ENCODE data around the gene RHBDD1. TPM values are rescaled to one million over a fixed set of nuclear protein-coding genes. Genes with fewer than 3 reads are reported as not detected.

RHBDD1 gene
- total RNA-seq, 1 experiment from 2014 or later, result 28.0 TPM

GRCh38 chr2:227020416-227020815, 184.6 kb downstream of the RHBDD1 start:
- Histone ChIP-seq H3K27ac (ENCODE audit: low read depth, low read length, poor library complexity, severe bottlenecking) (no peak overlapping the region), H3K9me3 (ENCODE audit: low read depth, low read length, poor library complexity, severe bottlenecking) (no peaks in the 10 kb centered on the region), H3K4me3 (ENCODE audit: low read depth, low read length, poor library complexity, severe bottlenecking) (no peak overlapping the region), H3K36me3 (ENCODE audit: insufficient read depth, low read length, poor library complexity, severe bottlenecking) (no peaks in the 10 kb centered on the region), H3K27me3 (replicated peaks; ENCODE audit: insufficient read depth, low read depth, low read length, poor library complexity) (no peaks in the 10 kb centered on the region), H3K4me1 (ENCODE audit: insufficient read depth, low read length, poor library complexity, severe bottlenecking) (no peaks in the 10 kb centered on the region)
- intact Hi-C loops (cut with micrococcal nuclease; ENCODE audit: unreplicated experiment), result no loop called here
- TF ChIP-seq EZH2 (IDR thresholded peaks at IDR 0.05; ENCODE audit: borderline replicate concordance, low read depth, low read length, poor library complexity, severe bottlenecking) (no peak), CTCF (conservative IDR thresholded peaks at IDR 0.05; ENCODE audit: low read depth, low read length) (no peak)
- DNase-seq (ENCODE audit: low spot score), result no peak
- no TSS peak for BruUV-seq (replicated peaks)
- POLR2A ChIA-PET (ENCODE audit: low non-redundant PET), result no interaction called here
- CTCF ChIA-PET, result no interaction called here

GRCh38 chr2:227022608-227023007, 186.8 kb downstream of the RHBDD1 start:
- intact Hi-C loops (cut with micrococcal nuclease; ENCODE audit: unreplicated experiment), result no loop called here
- BruUV-seq (replicated peaks), result no TSS peak
- H3K36me3 ChIP-seq (ENCODE audit: insufficient read depth, low read length, poor library complexity, severe bottlenecking), result no peaks in the 10 kb centered on the region
- H3K4me3 ChIP-seq (ENCODE audit: low read depth, low read length, poor library complexity, severe bottlenecking), result no peak overlapping the region
- POLR2A ChIA-PET (ENCODE audit: low non-redundant PET), result no interaction called here
- H3K27me3 ChIP-seq (replicated peaks; ENCODE audit: insufficient read depth, low read depth, low read length, poor library complexity), result no peaks in the 10 kb centered on the region
- no peak for TF ChIP-seq EZH2 (IDR thresholded peaks at IDR 0.05; ENCODE audit: borderline replicate concordance, low read depth, low read length, poor library complexity, severe bottlenecking)
- TF ChIP-seq CTCF (conservative IDR thresholded peaks at IDR 0.05; ENCODE audit: low read depth, low read length), result no peak
- H3K9me3 ChIP-seq (ENCODE audit: low read depth, low read length, poor library complexity, severe bottlenecking), result no peaks in the 10 kb centered on the region
- H3K27ac ChIP-seq (ENCODE audit: low read depth, low read length, poor library complexity, severe bottlenecking), result no peak overlapping the region
- CTCF ChIA-PET, result no interaction called here
- DNase-seq (ENCODE audit: low spot score), result no peak
- H3K4me1 ChIP-seq (ENCODE audit: insufficient read depth, low read length, poor library complexity, severe bottlenecking), result no peaks in the 10 kb centered on the region

GRCh38 chr2:227025510-227025909, 189.7 kb downstream of the RHBDD1 start:
- Histone ChIP-seq H3K27ac (ENCODE audit: low read depth, low read length, poor library complexity, severe bottlenecking) (no peak overlapping the region), H3K36me3 (ENCODE audit: insufficient read depth, low read length, poor library complexity, severe bottlenecking) (no peaks in the 10 kb centered on the region), H3K4me3 (ENCODE audit: low read depth, low read length, poor library complexity, severe bottlenecking) (no peak overlapping the region), H3K27me3 (replicated peaks; ENCODE audit: insufficient read depth, low read depth, low read length, poor library complexity) (no peaks in the 10 kb centered on the region), H3K4me1 (ENCODE audit: insufficient read depth, low read length, poor library complexity, severe bottlenecking) (no peaks in the 10 kb centered on the region), H3K9me3 (ENCODE audit: low read depth, low read length, poor library complexity, severe bottlenecking) (no peaks in the 10 kb centered on the region)
- ChIA-PET POLR2A (ENCODE audit: low non-redundant PET) (no interaction called here), CTCF (no interaction called here)
- no TSS peak for BruUV-seq (replicated peaks)
- intact Hi-C loops (cut with micrococcal nuclease; ENCODE audit: unreplicated experiment), result no loop called here
- DNase-seq (ENCODE audit: low spot score), result no peak
- TF ChIP-seq EZH2 (IDR thresholded peaks at IDR 0.05; ENCODE audit: borderline replicate concordance, low read depth, low read length, poor library complexity, severe bottlenecking) (no peak), CTCF (conservative IDR thresholded peaks at IDR 0.05; ENCODE audit: low read depth, low read length) (no peak)

Data from A673 (cell line).